MM.1S (cell line): ENCODE data around the gene LMOD1.

ENCODE experiments used
- EZH2 ChIP-seq: fragments of 300-600 bp; sonication (generic); optimal IDR thresholded peaks from 2 replicates; pipeline ENCODE3; 2017; ENCODE audit warnings: low read depth, mild to moderate bottlenecking, antibody characterized with exemption, low read length, mixed read lengths
- EZH2phosphoT487 ChIP-seq: fragments of 300-600 bp; sonication (generic); IDR thresholded peaks from 2 replicates; pipeline ENCODE4 v1.6.1; 2018; ENCODE audit warnings: antibody characterized with exemption, low read length
- TF ChIP-seq, protein P1 (sequence below): fragments of 300-600 bp; sonication (generic); IDR thresholded peaks from 2 replicates; pipeline ENCODE4 v1.5.1; 2016; ENCODE audit warnings: antibody characterized with exemption, low read length, mixed read lengths

- TF ChIP-seq, protein P1, sequence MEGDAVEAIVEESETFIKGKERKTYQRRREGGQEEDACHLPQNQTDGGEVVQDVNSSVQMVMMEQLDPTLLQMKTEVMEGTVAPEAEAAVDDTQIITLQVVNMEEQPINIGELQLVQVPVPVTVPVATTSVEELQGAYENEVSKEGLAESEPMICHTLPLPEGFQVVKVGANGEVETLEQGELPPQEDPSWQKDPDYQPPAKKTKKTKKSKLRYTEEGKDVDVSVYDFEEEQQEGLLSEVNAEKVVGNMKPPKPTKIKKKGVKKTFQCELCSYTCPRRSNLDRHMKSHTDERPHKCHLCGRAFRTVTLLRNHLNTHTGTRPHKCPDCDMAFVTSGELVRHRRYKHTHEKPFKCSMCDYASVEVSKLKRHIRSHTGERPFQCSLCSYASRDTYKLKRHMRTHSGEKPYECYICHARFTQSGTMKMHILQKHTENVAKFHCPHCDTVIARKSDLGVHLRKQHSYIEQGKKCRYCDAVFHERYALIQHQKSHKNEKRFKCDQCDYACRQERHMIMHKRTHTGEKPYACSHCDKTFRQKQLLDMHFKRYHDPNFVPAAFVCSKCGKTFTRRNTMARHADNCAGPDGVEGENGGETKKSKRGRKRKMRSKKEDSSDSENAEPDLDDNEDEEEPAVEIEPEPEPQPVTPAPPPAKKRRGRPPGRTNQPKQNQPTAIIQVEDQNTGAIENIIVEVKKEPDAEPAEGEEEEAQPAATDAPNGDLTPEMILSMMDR, result no peak
- TF ChIP-seq EZH2 (no peak), EZH2phosphoT487 (no peak)
Measured at GRCh38 chr1:201983380-201983805, 37.0 kb upstream of the LMOD1 start.
